Esophagus squamous epithelium (tissue), 4 donors: ENCODE measurements around the gene NET1.

Experiments used
- CTCF ChIP-seq, 6 experiments: fragments of 450-650 bp in 4 of 6; fragments of 200-600 bp in 2 of 6; sonication (generic) in 2 of 6; IDR thresholded peaks; one replicate each; pipeline ENCODE4 v1.5.1; 2016 to 2019; ENCODE audit warnings: antibody characterized with exemption in 6 of 6, mild to moderate bottlenecking in 4 of 6, moderate library complexity in 4 of 6
- POLR2A ChIP-seq, 4 donors: fragments of 450-650 bp; IDR thresholded peaks; one replicate each; pipeline ENCODE4 v1.6.1; 2017; ENCODE audit warnings: antibody characterized with exemption in 4 of 4, mild to moderate bottlenecking in 4 of 4, moderate library complexity in 3 of 4

GRCh38 chr10:5448333-5449001 lies 36.1 kb downstream of the NET1 start:
- TF ChIP-seq CTCF (IDR thresholded peaks at IDR 0.05) = no peak
- no peak for TF ChIP-seq POLR2A (IDR thresholded peaks at IDR 0.05)
